SK-N-MC (cell line): ENCODE data around the gene CD69.

ENCODE experiments used
- EZH2 ChIP-seq: fragments of 200-600 bp; sonication (generic); IDR thresholded peaks from one replicate; pipeline ENCODE4 v1.6.1; 2017; ENCODE audit warnings: antibody characterized with exemption
- FOXP2 ChIP-seq: optimal IDR thresholded peaks from 2 replicates; pipeline ENCODE3; 2011; ENCODE audit warnings: mild to moderate bottlenecking, moderate library complexity; ENCODE audit not compliant: insufficient read depth; ENCODE audit errors: extremely low read length, control extremely low read depth
- POLR2AphosphoS5 ChIP-seq: IDR thresholded peaks from 2 replicates; pipeline ENCODE4 v1.6.1; 2012; ENCODE audit warnings: mild to moderate bottlenecking, low read depth, low read length, borderline replicate concordance

DNA sequence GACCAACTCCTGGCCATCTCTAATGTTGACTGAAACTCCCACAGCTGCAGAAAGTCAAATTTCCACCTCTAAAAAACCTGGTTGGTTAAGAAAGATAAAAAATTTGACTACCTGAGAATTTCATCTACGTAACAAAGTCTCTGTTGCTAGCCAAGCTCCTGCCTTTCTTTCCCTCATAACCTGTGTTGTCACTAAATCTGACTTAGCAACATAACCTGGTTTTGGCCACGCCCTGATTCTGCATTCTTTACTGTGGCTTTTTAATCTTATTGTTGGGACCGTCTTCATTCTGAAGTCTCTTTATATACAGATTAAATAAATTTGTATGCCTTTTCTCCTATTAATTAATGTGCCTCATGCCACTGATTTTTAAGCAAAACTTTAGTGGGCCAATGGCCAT, 16.1 kb upstream of the CD69 start:
- TF ChIP-seq POLR2AphosphoS5 (no peak), EZH2 (no peak), FOXP2 (no peak)
